AG04450 (cell line): ENCODE measurements around the gene CCDC90B. TPM values are rescaled to one million over a fixed set of nuclear protein-coding genes. Genes with fewer than 3 reads are reported as not detected.

Experiments
- CTCF ChIA-PET: fragments of 300-600, 350-600 bp; formaldehyde crosslinking; extraction: SDS; loops from one replicate; lab custom pipeline; 2022; ENCODE audit warnings: antibody characterized with exemption, inconsistent platforms; lab: Charles Lee
- POLR2A ChIA-PET: fragments of 350-600 bp; formaldehyde crosslinking; extraction: SDS; loops from one replicate; lab custom pipeline; 2021; ENCODE audit warnings: antibody characterized with exemption, inconsistent platforms; lab: Yijun Ruan, JAX
- DNase-seq: peaks from one replicate; pipeline ENCODE4 v3.0.0-alpha.2; 2011; ENCODE audit warnings: low read depth, low spot score
- H3K27ac ChIP-seq: one replicate; pipeline ENCODE4 v1.5.1; 2012; ENCODE audit warnings: low read depth, low read length, control low read depth
- H3K27me3 ChIP-seq: one replicate; pipeline ENCODE4 v1.6.0; 2012; ENCODE audit warnings: low read length; ENCODE audit not compliant: control insufficient read depth, insufficient read depth
- H3K4me3 ChIP-seq: 2 replicates; pipeline ENCODE4 v1.5.1; 2011; ENCODE audit warnings: mild to moderate bottlenecking, low read depth, low read length, control low read depth
- H3K9me3 ChIP-seq: 2 replicates; pipeline ENCODE4 v1.5.1; 2012; ENCODE audit warnings: low read length; ENCODE audit not compliant: control insufficient read depth, insufficient read depth
- CTCF ChIP-seq: IDR thresholded peaks from 2 replicates; pipeline ENCODE4 v1.5.1; 2011; ENCODE audit warnings: low read depth, low read length, control low read depth, inconsistent platforms
- polyA plus RNA-seq: library from polyadenylated mRNA; depleted of rRNA; stranded (reverse); fragments of >200 nt; gene quantifications from 2 replicates; pipeline ENCODE4 v1.2.3, GENCODE V29; 2011

Gene CCDC90B
- polyA plus RNA-seq, 1 experiment: 84.5 TPM

GRCh38 chr11:83265331-83265730 lies 20.8 kb downstream of the CCDC90B start:
- H3K27ac ChIP-seq: no peak overlapping the region
- TF ChIP-seq CTCF: no peak
- DNase-seq: no peak
- ChIA-PET CTCF (interaction anchor here (1.0 to 1.8 kb wide), 4 partner anchors 15 to 564 kb away, joined by 3 to 8 read pairs (median 4); no protein-coding TSS in a partner anchor), POLR2A (no interaction called here)
- no peaks in the 10 kb centered on the region for H3K9me3 ChIP-seq
- H3K4me3 ChIP-seq: no peak overlapping the region
- H3K27me3 ChIP-seq: no peaks in the 10 kb centered on the region

- Histone ChIP-seq H3K9me3 (no peaks in the 10 kb centered on the region), H3K27me3 (no peaks in the 10 kb centered on the region), H3K27ac (no peak overlapping the region), H3K4me3 (no peak overlapping the region)
- ChIA-PET POLR2A (no interaction called here), CTCF (interaction anchor here (1.1 to 3.6 kb wide), 2 partner anchors 10 to 557 kb away, joined by 4 to 40 read pairs; no protein-coding TSS in a partner anchor)
- no peak for TF ChIP-seq CTCF
- DNase-seq: no peak
Measured at GRCh38 chr11:83259559-83259958, 26.6 kb downstream of the CCDC90B start.

- Histone ChIP-seq H3K27ac (no peak overlapping the region), H3K9me3 (no peaks in the 10 kb centered on the region), H3K4me3 (no peak overlapping the region), H3K27me3 (no peaks in the 10 kb centered on the region)
- ChIA-PET POLR2A (no interaction called here), CTCF (interaction anchor here (0.9 to 3.6 kb wide), 6 partner anchors 8 to 482 kb away, joined by 3 to 40 read pairs (median 4); no protein-coding TSS in a partner anchor)
- no peak for TF ChIP-seq CTCF
- no peak for DNase-seq
Measured at GRCh38 chr11:83257761-83258168, 28.4 kb downstream of the CCDC90B start.

- ChIA-PET CTCF (interaction anchor here (1.1 kb wide), 1 partner anchor 560 kb away, joined by 3 read pairs; no protein-coding TSS in a partner anchor), POLR2A (no interaction called here)
- TF ChIP-seq CTCF: no peak
- no peak for DNase-seq
- H3K4me3 ChIP-seq: no peak overlapping the region
- H3K27me3 ChIP-seq: no peaks in the 10 kb centered on the region
- H3K9me3 ChIP-seq: no peaks in the 10 kb centered on the region
- H3K27ac ChIP-seq: no peak overlapping the region
Measured at GRCh38 chr11:83256602-83257340, 29.4 kb downstream of the CCDC90B start.

- CTCF ChIA-PET: interaction anchor here (1.0 kb wide), 1 partner anchor 565 kb away, joined by 3 read pairs; no protein-coding TSS in a partner anchor
- no peak for TF ChIP-seq CTCF
- H3K27ac ChIP-seq: no peak overlapping the region
- no peaks in the 10 kb centered on the region for H3K27me3 ChIP-seq
- no peak for DNase-seq
- H3K9me3 ChIP-seq: no peaks in the 10 kb centered on the region
- POLR2A ChIA-PET: interaction anchor here (0.6 to 0.7 kb wide), 2 partner anchors 277 to 355 kb away, joined by 3 read pairs; partner anchors contain the start of gene PRCP
- H3K4me3 ChIP-seq: no peak overlapping the region
Measured at GRCh38 chr11:83255366-83255765, 30.8 kb downstream of the CCDC90B start.
